OCI-M1 (cell line): ENCODE data around the gene SAMD3.
"Not testable (repeated sequence)": the region's sequence is repeated elsewhere in the genome, so short reads cannot be mapped to it uniquely, and the experiment has no call there.

ENCODE experiments used
- DNase-seq: peaks from one replicate; lab custom pipeline; 2025; lab: John Stamatoyannopoulos, UW

SAMD3 gene

DNA sequence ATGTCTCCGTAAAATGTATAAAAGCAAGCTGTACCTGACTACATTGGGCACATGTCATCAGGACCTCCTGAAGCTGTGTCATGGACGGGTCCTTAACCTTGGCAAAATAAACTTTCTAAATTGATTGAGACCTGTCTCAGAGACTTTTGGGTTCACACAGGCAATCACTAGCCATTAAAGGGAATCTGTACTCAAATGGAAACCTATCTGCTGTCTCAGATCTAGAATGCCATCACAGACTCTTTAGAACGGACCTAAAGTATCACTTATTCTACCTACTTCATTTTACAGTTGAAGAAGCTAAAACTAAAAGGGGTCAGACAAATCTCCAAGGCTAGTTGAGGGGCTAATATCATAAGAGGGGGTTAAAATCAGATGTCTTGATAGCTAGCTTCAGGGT is 11.1 kb downstream of the SAMD3 start:
- no peak for DNase-seq

DNA sequence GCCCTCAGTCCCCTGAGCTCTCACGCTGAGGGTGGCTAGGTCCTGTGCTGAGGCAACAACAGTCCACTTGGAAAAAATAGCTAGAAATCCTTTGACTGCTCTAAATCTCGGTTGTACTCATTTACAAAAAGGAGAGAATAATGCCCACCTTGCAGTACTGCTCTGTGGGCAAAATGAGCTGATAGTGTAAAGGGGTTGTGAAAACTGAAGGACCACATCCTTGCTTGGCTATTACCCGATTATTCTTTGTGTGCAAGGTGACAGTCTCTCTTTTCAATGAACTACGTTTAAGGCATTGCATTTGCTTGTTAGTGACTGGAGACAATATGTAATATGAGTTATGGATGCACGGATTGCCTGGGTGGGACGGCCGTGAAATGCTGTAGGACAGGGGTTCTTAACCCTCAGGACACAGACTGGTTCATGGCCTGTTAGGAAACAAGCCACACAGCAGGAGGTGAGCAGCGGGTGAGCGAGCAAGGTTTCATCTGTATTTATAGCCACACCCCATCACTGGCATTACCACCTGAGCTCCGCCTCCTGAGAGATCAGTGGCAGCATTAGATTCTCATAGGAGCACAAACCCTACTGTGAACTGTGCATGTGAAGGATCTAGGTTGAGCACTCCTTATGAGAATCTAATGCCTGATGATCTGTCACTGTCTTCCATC is 14.6 kb downstream of the SAMD3 start:
- no peak for DNase-seq

DNA sequence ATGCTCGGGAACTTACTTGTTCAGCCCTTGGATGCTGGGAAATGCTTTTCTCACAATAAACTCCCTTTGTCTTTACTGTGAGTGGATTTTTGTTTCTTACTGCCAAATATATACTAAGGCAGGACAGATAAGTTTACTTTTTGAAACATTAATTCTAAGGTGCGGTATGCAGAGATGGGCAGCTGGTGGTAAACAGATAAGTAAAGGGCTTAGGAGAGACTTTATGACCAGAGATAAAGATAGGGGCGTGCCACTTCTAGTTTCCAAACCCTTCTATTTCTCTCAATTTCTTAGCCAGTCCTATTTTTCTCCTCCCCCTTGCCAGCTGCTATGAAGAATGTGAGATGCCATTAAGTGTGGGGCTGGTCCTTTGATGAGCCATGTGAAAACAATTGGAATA is 16.3 kb downstream of the SAMD3 start:
- DNase-seq, result peak; percentile 70

DNA sequence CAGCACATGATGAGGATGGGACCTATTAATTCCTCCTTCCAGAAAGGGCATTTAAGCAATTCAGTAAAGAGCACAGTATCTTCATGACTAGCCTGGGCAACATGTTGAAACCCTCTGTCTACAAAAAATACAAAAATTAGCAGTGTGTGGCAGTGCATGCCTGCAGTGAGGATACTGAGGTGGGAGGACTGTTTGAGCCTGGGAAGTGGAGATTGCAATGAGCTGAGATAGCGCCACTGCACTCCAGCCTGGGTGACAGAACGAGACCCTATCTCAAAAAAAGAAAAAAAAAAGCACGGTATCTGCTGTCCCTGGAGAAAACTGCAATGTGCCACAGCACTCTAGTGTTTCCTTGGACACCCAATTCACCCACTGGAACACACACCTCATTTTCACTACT is 18.4 kb downstream of the SAMD3 start:
- DNase-seq, result peak; percentile 57

DNA sequence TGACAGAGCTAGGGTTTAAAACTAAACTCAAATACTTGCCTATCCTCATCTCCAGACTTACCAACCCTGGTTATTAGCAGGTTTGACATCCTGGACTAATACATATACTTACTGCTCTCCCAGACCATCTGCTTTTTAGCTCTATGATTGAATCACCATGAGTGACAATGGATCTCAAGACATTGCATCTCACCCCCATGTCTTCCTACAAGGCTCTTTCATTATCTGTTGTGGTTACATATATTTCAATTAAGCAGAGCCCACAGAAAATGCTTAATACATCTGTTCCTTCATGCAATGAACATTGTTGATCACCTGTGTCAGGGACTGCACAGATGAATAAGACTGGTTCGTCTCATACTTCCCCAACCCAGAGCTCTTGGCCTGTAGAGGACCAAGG is 19.4 kb downstream of the SAMD3 start:
- DNase-seq, result no peak

DNA sequence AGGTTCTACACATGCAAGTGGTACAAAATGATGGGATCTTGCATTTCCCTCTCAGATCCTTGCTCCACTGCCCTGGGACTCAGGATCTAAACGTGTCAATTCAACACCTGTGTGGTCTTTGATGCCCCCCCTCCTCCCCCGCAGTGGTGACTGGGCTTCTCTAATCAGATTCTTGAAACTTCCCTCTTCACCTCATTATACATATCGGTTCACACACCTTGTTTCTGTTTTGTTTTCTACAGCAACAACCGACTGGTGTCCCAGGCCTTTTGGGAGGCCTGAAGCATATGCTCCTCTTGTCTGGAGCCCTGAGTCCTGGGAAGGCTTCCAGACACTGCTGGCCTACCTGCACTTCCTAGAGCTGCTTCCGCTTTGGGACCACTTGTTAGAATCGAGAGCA is 20.0 kb downstream of the SAMD3 start:
- DNase-seq, result no peak

DNA sequence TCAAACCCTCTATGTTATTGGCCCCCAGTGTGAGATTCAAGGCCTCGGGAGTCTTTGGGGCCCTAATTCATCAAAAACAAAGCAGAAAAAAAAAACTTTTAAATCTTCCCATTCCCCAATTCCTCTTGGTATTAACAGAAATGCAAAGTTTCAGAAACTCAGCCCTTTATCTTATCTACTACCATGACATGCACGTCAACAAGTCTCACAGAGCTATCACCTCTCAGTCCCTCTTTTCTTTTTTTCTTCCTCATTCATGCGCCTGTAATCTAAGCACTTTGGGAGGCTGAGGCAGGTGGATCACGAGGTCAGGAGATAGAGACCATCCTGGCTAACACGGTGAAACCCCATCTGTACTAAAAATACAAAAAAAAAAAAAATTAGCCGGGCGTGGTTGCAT is 22.7 kb downstream of the SAMD3 start:
- DNase-seq, result no peak

DNA sequence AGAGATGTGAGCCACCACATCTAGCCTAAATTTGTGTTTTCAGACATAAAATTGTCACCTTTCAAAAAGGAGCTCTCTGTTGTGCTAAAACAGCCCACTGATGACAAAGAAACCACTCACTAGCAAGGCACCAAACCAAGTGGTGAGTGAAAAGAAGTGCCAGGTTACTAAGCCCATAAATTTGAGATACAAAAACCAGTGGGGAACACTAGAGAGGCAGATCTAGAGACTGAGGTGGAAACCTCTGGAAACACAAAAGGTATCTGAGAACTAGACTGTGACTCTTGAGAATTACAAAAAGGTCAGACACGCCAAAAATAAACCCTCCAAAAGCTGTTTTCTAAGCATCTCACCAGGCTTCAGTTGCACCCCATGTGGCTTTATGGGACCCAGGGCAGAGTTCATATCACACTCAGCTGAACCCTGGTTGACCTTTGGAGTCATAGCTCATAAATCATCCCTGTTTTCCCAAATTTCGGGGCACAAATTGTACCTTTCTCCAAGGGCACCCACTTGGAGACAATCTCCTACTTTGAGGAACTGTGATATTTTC is 24.2 kb downstream of the SAMD3 start:
- DNase-seq, result no peak

DNA sequence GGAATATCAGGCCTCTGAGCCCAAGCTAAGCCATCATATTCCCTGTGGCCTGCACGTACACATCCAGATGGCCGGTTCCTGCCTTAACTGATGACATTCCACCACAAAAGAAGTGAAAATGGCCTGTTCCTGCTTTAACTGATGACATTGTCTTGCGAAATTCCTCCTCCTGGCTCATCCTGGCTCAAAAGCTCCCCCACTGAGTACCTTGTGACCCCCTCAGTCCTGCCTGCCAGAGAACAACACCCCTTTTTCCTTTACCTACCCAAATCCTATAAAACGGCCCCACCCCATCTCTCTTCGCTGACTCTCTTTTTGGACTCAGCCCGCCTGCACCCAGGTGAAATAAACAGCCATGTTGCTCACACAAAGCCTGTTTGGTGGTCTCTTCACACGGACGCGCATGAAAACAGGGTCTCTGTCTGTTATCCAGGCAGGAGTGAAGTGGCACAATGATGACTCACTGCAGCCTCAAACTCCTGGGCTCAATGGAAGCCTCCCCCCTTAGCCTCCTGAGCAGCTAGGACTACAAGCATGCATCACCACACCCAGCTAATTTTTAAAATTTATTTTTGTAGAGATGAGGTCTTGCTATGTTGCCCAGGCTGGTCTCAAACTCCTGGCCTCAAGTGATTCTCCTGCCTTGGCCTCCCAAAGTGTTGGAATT is 24.8 kb downstream of the SAMD3 start:
- DNase-seq, result not testable (repeated sequence)

DNA sequence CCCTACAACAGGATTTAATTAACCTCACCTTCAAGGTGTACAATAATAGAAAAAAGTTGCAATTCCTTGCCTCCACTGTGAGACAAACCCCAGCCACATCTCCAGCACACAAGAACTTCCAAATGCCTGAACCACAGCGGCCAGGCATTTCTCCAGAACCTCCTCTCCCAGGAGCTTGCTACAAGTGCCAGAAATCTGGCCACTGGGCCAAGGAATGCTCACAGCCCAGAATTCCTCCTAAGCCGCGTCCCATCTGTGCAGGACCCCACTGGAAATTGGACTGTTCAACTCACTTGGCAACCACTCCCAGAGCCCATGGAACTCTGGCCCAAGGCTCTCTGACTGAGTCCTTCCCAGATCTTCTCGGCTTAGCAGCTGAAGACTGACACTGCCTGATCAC is 28.3 kb downstream of the SAMD3 start:
- DNase-seq, result not testable (repeated sequence)

DNA sequence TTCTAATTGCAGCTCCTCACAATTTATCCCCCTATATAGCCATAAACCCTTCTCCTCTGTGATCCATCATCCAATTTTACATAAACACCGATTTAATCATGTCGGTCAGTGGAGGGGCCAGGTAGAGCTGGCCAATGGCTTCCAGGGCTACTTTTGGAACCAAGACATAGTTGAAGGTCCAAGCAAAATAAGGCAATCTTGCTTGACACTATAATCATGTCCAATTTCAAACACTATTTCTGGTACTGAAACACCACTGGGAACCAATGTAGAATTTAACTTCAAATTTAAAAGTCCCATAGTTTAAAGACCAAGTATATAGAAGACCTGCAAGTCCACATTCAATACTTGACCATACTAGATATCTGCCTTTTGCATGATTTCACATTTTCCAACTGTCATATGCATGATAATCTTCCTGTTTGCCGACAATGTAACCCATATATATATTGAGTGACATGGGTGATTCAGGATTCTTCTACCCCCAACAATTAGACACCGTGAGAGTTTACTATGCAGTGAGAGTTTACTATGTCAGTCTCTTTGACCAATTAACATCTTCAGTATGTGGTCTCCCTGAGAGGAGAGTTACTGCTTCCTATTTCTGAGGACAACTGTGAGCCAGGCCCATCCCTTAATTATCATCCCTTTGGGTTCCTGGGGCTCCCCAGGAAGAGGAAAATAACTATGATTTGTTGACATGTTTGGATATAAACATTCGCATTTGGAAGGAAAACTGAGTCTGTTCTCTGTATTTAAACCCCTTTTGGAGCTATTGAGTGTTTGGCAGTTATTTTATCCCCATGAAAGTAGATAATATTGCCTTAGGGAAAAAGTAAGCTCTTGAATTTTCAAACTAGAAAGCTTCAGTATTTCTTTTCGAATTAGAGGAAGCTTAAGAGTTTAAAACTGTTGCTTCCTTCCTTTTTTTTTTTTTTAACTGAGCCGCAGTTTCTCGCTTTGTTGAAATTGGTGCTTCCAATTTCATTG is 31.8 kb downstream of the SAMD3 start:
- peak; percentile 11 for DNase-seq

DNA sequence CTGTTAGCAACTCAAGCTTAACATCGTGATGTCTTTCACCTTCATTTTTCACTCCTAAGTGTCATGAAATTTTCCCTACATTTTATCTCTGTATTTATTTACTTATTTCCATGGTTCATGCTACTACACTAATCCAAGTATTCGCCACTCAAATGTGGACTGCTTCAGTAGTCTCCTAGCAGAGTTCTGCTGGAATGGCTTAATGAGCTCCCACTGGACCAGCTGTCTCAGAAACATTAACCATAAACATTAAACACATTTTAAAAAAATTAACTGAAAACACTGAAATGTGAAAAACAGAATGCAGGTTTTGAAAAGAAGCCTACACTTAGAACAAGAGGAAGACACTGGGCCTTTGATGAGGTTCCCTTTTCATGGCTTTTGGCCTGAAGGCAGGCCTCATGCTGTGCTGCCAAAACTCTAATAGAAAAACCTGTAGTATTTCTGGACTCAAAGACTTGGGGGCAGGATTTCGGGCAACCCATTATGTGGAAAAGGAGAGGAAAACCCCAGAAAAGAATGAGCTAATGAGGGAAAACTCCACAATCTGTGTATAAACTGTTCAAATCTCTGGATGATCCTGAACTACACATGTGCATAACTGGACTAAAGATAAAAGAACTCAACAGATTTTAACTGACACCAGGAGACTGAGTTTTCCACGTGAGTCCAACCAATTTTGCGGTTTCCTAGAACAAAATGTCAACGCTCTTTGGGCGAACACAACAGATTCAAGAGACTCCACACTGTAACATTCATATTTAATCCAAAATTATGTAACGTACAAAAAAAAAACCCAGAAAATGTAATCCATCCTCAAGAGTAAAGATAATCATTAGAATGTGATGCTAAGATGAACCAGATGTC is 33.0 kb downstream of the SAMD3 start:
- no peak for DNase-seq

DNA sequence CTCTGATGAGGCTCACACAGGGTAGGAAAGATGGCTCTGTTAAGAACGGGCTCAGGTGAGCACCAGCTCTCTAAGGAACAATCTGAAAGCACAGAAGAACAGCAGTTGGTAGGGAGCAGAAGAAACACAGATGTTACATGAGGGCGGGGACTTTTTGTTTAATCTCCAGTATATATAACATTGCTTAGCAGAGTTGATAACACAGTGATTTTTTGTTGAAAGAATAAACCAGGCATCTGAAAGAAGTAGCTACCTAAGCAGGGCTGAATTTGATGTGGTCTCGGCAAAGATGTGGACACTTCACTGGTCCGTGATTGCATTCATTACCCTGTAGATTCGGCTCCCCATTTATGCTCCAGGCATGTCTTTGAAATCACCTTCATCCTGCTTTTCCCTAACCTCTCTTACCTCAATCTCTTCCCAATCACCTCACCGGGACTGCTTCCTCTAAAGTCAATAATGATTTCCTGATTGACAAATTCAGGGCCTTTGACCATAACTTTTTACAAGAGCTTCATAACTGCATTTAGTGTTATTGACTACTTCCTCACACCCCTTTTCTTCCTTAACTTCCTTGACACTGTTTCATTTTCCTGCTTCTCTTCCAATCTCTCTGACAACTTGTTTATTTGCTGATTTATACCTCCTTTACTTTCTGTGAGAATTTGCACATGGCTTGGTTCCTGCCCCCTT is 34.4 kb downstream of the SAMD3 start:
- no peak for DNase-seq

DNA sequence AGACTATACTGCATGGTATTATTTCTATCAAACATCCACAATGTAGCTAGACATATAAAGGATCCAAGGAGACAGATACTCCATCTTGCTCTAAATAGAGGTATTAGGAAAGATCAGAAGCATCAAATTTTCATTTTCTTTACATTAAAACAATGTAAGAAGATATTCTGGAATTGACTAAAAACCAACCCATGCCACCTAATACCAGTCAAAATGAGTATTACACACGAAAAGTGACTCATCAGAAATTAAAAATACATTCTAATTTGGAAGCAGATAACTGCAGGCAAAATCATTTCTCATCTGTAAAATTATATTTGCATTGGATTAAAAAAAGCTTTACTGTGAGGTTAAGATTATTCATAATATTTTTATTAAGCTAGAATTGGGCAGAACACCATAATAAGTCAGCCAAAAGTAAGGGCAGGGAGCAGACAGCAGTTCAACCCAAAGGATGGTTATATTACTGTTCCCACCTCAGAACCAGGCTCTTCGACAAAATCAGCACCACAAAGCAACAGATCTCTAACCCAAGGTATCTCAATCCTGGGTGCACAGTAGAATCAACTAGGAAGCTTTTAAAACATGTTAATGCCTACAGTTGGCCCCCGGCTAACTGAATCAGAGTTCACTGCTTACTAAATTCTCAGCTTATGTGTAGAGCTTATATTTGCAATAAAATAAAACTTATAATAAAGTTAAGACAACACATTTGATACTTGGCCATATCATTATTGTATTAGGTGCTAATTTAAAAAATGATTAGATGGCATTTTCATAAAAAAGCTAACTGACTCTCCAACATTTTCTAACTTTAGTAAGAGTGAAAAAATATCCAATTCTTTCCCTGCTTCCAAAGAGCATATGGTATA is 35.2 kb downstream of the SAMD3 start:
- no peak for DNase-seq

DNA sequence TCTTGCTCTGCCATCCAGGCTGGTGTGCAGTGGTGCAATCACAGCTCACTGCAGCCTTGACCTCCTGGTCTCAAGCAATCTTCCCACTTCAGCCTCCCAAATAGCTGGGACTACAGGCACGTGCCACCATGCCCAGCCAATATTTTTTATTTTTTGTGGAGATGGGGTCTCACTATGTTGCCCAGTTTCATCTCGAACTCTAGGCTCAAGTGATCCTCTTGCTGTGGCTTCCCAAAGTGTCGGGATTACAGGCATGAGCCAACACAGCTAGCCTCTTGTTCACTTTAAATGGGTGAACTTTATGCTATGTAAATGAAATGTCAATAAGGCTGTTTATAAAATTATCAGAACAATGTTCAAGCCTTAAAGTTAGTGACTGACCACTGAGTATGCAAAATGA is 37.1 kb downstream of the SAMD3 start:
- no peak for DNase-seq

DNA sequence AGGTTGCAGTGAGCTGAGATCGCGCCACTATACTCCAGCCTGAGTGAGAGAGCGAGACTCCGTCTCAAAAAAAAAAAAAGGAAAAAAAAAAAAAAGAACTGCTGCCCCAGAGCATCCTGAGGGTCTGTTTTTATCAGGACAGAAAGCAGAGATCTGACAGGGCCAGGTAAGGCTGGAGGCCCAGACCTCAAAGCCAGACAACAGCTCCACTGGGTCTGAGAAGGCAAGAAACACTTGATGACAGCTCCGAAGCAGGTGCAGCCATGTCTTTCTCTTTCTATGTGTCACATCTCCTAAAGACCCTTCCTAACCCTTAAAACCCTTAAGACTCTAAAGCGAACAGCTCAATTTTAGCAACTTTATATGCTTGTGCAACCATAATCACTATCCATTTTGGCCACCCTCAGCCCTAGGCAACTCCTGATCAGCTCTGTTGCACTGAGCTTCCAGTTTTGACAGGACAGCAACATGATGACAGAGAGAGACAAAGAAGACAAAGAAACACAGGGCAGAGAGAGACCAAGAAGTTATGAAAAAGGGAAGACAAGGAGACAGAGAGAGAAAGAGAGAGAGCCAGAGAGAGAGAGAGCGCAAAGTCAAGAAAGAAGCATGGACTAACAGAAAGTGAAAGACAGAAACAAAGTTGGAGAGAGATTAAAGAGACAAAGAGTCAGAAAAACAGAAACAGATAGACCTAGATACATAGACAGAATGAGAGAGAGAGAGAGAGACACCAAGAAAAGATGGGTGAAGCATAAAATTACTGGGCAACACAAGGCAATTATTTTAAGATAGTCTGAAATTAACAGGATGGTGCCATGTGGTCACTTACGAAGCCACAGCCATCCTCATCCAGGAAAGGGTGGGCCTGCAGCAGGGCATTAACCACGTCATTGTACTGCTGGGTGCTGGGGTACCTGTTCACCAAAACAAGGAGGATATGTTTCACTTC is 39.2 kb downstream of the SAMD3 start:
- no peak for DNase-seq

DNA sequence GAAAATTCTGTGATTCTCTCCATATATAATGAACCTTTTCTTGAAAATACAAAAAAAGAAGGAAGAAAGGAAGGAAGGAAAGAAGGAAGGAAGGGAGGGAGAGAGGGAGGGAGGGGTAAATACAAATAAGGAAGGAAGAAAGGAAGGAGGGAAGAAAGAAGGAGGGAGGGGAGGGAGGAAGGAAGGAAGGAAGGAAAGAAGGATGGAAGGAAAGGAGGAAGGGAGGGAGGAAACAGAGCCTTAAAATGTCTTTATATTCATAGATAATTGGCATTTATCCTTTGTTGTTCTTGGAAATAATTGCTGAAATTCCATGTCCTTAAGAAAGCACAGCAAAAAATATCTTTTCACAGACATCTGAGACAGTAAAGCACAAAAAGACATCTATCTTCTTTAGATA is 40.3 kb downstream of the SAMD3 start:
- no peak for DNase-seq

DNA sequence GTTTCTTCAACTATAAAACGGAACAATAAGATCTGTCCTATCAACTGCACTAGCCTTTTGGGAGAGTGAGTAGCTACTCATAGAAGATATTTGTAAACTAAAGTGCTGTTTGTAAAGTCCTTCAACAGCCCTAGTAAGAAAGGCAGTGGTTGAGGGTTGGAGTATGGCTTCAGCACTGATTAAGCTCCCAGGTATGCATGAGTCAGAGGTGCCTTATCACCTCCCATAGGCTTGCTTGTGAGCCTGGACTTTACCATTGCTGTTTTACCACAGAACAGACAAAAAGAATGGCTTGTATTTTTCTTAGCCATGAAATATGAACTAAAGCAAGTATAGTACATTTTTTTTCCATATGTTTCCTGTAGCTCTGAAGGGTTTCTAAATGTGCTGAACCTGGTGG is 44.1 kb downstream of the SAMD3 start:
- no peak for DNase-seq

DNA sequence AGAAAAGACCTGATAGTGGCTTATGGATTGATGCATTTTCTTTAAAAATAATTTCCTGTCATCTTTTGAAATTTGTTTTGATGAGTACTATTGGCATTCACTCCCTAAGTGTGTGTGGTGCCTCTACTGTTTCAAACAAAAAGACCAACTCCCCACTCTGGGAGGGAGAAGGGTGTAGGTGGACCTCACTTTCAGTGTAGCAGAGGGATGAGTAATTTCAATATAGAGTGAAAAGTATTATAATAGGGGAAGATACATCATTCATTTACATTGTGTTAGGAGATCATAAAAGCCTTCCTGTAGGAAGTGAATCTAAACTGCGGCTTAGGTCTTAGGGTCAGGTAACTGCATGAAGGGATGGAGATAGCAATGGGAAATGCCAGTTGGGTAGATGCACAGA is 46.4 kb downstream of the SAMD3 start:
- DNase-seq, result no peak
